Kidney (tissue), 14 donors: ENCODE results near the gene TEPSIN. TPM values are rescaled to one million over a fixed set of nuclear protein-coding genes. Genes with fewer than 3 reads are reported as not detected.

ENCODE experiments used
- DNase-seq, 5 donors: peaks; one replicate each; pipeline ENCODE4 v3.0.0-alpha.2; 2013 to 2020
- FAIRE-seq: peaks from 2 replicates; lab custom pipeline; 2012; peaks lifted over from hg19 to GRCh38; lab: Jason Lieb, UNC
- H3K27ac ChIP-seq, 2 donors: one replicate each; pipeline ENCODE4 v1.7.0; 2013; ENCODE audit warnings: low read depth in 2 of 2, low read length in 2 of 2, inconsistent platforms in 1 of 2
- H3K27me3 ChIP-seq: one replicate; pipeline ENCODE4 v1.7.1; 2013; ENCODE audit warnings: low read length, inconsistent platforms; ENCODE audit not compliant: control insufficient read depth, insufficient read depth
- H3K36me3 ChIP-seq, 3 donors: one replicate each; pipeline versions ENCODE4 v1.7.0 to v1.7.1; 2013; ENCODE audit warnings: low read length in 3 of 3, control low read depth in 1 of 3, inconsistent platforms in 1 of 3; ENCODE audit not compliant: insufficient read depth in 3 of 3, control insufficient read depth in 2 of 3
- H3K4me1 ChIP-seq, 3 donors: one replicate each; pipeline versions ENCODE4 v1.7.0 to v1.7.1; 2013; ENCODE audit warnings: low read length in 3 of 3, inconsistent platforms in 1 of 3, low read depth in 1 of 3; ENCODE audit not compliant: control insufficient read depth in 2 of 3, insufficient read depth in 2 of 3
- H3K4me3 ChIP-seq, 3 donors: one replicate each; pipeline versions ENCODE4 v1.7.0 to v1.8.1; 2013; ENCODE audit warnings: low read length in 3 of 3, control low read depth in 1 of 3, inconsistent platforms in 1 of 3
- H3K9ac ChIP-seq, 3 donors: one replicate each; pipeline versions ENCODE4 v1.7.0 to v1.7.1; 2013; ENCODE audit warnings: low read length in 3 of 3, control low read depth in 1 of 3, inconsistent platforms in 1 of 3
- H3K9me3 ChIP-seq, 3 donors: one replicate each; pipeline versions ENCODE4 v1.7.0 to v1.7.1; 2013; ENCODE audit warnings: low read length in 3 of 3, control low read depth in 1 of 3, inconsistent platforms in 1 of 3; ENCODE audit not compliant: control insufficient read depth in 2 of 3, insufficient read depth in 1 of 3
- CTCF ChIP-seq: IDR thresholded peaks from 3 replicates; pipeline ENCODE4 v1.5.1; 2012; ENCODE audit warnings: mild to moderate bottlenecking, moderate library complexity, borderline replicate concordance; ENCODE audit not compliant: insufficient read depth; ENCODE audit errors: extremely low read depth
- intact Hi-C: fragments of 100-400 bp; cut with DNase I; formaldehyde crosslinking; loops from one replicate; pipeline ENCODE4 v1.11.1; 2022
- polyA plus RNA-seq: library from polyadenylated mRNA; stranded (reverse); fragments of 350-450 nt; fragmentation: Illumina TruSeq; extraction: RNeasy Lipid Tissue Mini Kit (QIAGEN cat#74804); gene quantifications from one replicate; pipeline ENCODE4 v1.2.3, GENCODE V29; 2014; ENCODE audit warnings: low read depth, low replicate concordance; ENCODE audit not compliant: insufficient read depth
- total RNA-seq: library from RNA; stranded (reverse); fragmentation: NEBNext Ultra II Directional; extraction: Animal tissue kit (Norgen Biotek cat#: 25700); gene quantifications from one replicate; pipeline ENCODE4 v1.2.1, GENCODE V29; 2021
- donor health status: control.
- donor health status: control.
- donor health status: control.
- donor health status: control.
- donor health status: control.
- donor health status: DM: yes; HTN: yes; CAD: no.
- donor health status: Normal renal cell carcinoma (clear cell type).

The TEPSIN gene
- total and polyA plus RNA-seq, 2 donors from 2014 or later: 13.9 to 42.8 TPM

GRCh38 chr17:81237591-81238489 lies 1.0 kb downstream of the TEPSIN start:
- peak overlapping the region; percentile 11 to 62 (median 41) for H3K9ac ChIP-seq
- DNase-seq (peak in 1 of 5 donors; percentile 72), FAIRE-seq (no peak)
- TF ChIP-seq CTCF: no peak
- H3K36me3 ChIP-seq: peaks cover 0 to 4% (median 0%) of the 10 kb centered on the region in 3 donors
- no peaks in the 10 kb centered on the region for H3K9me3 ChIP-seq
- no peaks in the 10 kb centered on the region for H3K27me3 ChIP-seq
- H3K4me1 ChIP-seq: peaks cover 0 to 19% (median 8%) of the 10 kb centered on the region in 3 donors
- H3K27ac ChIP-seq: no peak overlapping the region
- H3K4me3 ChIP-seq: peak overlapping the region; percentile 59 to 87 (median 64)
- intact Hi-C loops: no loop called here

- intact Hi-C loops: no loop called here
- no peak for TF ChIP-seq CTCF
- Histone ChIP-seq H3K4me1 (peaks cover 0 to 19% (median 8%) of the 10 kb centered on the region in 3 donors), H3K9ac (no peak overlapping the region), H3K36me3 (peaks cover 0 to 4% (median 0%) of the 10 kb centered on the region in 3 donors), H3K27ac (no peak overlapping the region), H3K4me3 (no peak overlapping the region), H3K27me3 (no peaks in the 10 kb centered on the region), H3K9me3 (no peaks in the 10 kb centered on the region)
- FAIRE-seq: no peak
- peak in 1 of 5 donors; percentile 69 for DNase-seq
Measured at GRCh38 chr17:81236784-81237183, 2.1 kb downstream of the TEPSIN start.

- no peak overlapping the region for H3K4me3 ChIP-seq
- no peaks in the 10 kb centered on the region for H3K9me3 ChIP-seq
- H3K27ac ChIP-seq: no peak overlapping the region
- DNase-seq (peak in 1 of 5 donors; percentile 71), FAIRE-seq (no peak)
- intact Hi-C loops: no loop called here
- TF ChIP-seq CTCF: no peak
- H3K9ac ChIP-seq: no peak overlapping the region
- peaks cover 1 to 4% (median 2%) of the 10 kb centered on the region in 3 donors for H3K36me3 ChIP-seq
- H3K4me1 ChIP-seq: peaks cover 0 to 19% (median 8%) of the 10 kb centered on the region in 3 donors
- H3K27me3 ChIP-seq: no peaks in the 10 kb centered on the region
Measured at GRCh38 chr17:81235822-81236740, 2.8 kb downstream of the TEPSIN start.
